Neutrophil (primary cell): Measurements from ENCODE around the gene ENG.

Experiments
- H3K27ac ChIP-seq: fragments of 200-600 bp; sonication (generic); 2 replicates; pipeline ENCODE4 v1.5.1; 2016; ENCODE audit warnings: mild to moderate bottlenecking, moderate library complexity
- H3K27me3 ChIP-seq: fragments of 200-600 bp; sonication (generic); 2 replicates; pipeline ENCODE4 v1.6.0; 2016; ENCODE audit warnings: mild to moderate bottlenecking
- H3K36me3 ChIP-seq: fragments of 200-600 bp; sonication (generic); 2 replicates; pipeline ENCODE4 v1.5.1; 2017
- H3K4me1 ChIP-seq, 2 experiments: fragments of 200-600 bp in 1 of 2; sonication (generic) in 1 of 2; 1 replicate in 1 of 2; 2 replicates in 1 of 2; pipeline versions ENCODE4 v1.5.1 to v1.6.1; 2013 to 2016; ENCODE audit warnings: low read depth in 1 of 2, low read length in 1 of 2, mild to moderate bottlenecking in 1 of 2, moderate library complexity in 1 of 2; ENCODE audit not compliant: control insufficient read depth in 1 of 2, insufficient read depth in 1 of 2
- H3K4me3 ChIP-seq, 2 experiments: fragments of 200-600 bp in 1 of 2; sonication (generic) in 1 of 2; 1 replicate in 1 of 2; 2 replicates in 1 of 2; pipeline ENCODE4 v1.5.1; 2013 to 2016; ENCODE audit warnings: low read depth in 1 of 2, low read length in 1 of 2, mild to moderate bottlenecking in 1 of 2, moderate library complexity in 1 of 2
- H3K9me3 ChIP-seq: fragments of 200-600 bp; sonication (generic); 2 replicates; pipeline ENCODE4 v1.5.1; 2016
- CTCF ChIP-seq: fragments of 200-600 bp; sonication (generic); IDR thresholded peaks from 2 replicates; pipeline ENCODE4 v1.5.1; 2016; ENCODE audit warnings: antibody characterized with exemption

The ENG gene

GRCh38 chr9:127863191-127863621 lies 8.7 kb upstream of the ENG start:
- Histone ChIP-seq H3K9me3 (no peaks in the 10 kb centered on the region), H3K36me3 (no peaks in the 10 kb centered on the region), H3K4me3 (no peak overlapping the region), H3K27me3 (no peaks in the 10 kb centered on the region), H3K4me1 (peaks cover 25 to 26% of the 10 kb centered on the region in 2 experiments), H3K27ac (peak overlapping the region; percentile 68)
- no peak for TF ChIP-seq CTCF

- Histone ChIP-seq H3K36me3 (no peaks in the 10 kb centered on the region), H3K4me1 (peaks cover 25 to 26% of the 10 kb centered on the region in 2 experiments), H3K9me3 (no peaks in the 10 kb centered on the region), H3K27me3 (no peaks in the 10 kb centered on the region), H3K27ac (peak overlapping the region; percentile 68), H3K4me3 (peak overlapping the region in 1 of 2 experiments; percentile 13)
- TF ChIP-seq CTCF, result no peak
These were observed 7.9 kb upstream of the ENG start for GRCh38 chr9:127862075-127863011.

GRCh38 chr9:127860779-127861178 lies 6.3 kb upstream of the ENG start:
- H3K36me3 ChIP-seq, result no peaks in the 10 kb centered on the region
- no peak overlapping the region for H3K4me3 ChIP-seq
- H3K4me1 ChIP-seq, result peaks cover 25 to 26% of the 10 kb centered on the region in 2 experiments
- no peaks in the 10 kb centered on the region for H3K27me3 ChIP-seq
- no peak overlapping the region for H3K27ac ChIP-seq
- no peaks in the 10 kb centered on the region for H3K9me3 ChIP-seq
- no peak for TF ChIP-seq CTCF

GRCh38 chr9:127860260-127860659 lies 5.8 kb upstream of the ENG start:
- H3K4me1 ChIP-seq, result peaks cover 25 to 26% of the 10 kb centered on the region in 2 experiments
- no peaks in the 10 kb centered on the region for H3K27me3 ChIP-seq
- no peaks in the 10 kb centered on the region for H3K9me3 ChIP-seq
- no peaks in the 10 kb centered on the region for H3K36me3 ChIP-seq
- H3K27ac ChIP-seq, result no peak overlapping the region
- no peak for TF ChIP-seq CTCF
- no peak overlapping the region for H3K4me3 ChIP-seq

GRCh38 chr9:127858041-127858512 lies 3.6 kb upstream of the ENG start:
- Histone ChIP-seq H3K4me1 (peaks cover 33 to 34% of the 10 kb centered on the region in 2 experiments), H3K4me3 (no peak overlapping the region), H3K27ac (no peak overlapping the region), H3K36me3 (no peaks in the 10 kb centered on the region), H3K9me3 (no peaks in the 10 kb centered on the region), H3K27me3 (peaks cover 15% of the 10 kb centered on the region)
- no peak for TF ChIP-seq CTCF
